Endothelial cell of umbilical vein (primary cell): Measurements from ENCODE around the gene HBP1. TPM values are rescaled to one million over a fixed set of nuclear protein-coding genes. Genes with fewer than 3 reads are reported as not detected.

Experiments used
- BruUV-seq: library from RNA; stranded (reverse); fragments of 400-500 nt; replicated peaks from 2 replicates; lab custom pipeline; 2021; lab: Mats Ljungman, UMichigan
- CTCF ChIA-PET: fragments of 300-600, 350-600 bp; sonication (Branson Sonifier 250); formaldehyde crosslinking; loops from one replicate; lab custom pipeline; 2021; ENCODE audit warnings: antibody characterized with exemption, inconsistent platforms; lab: Charles Lee
- POLR2A ChIA-PET: fragments of 300-600, 350-600 bp; sonication (Branson Sonifier 250); formaldehyde crosslinking; loops from one replicate; lab custom pipeline; 2021; ENCODE audit warnings: antibody characterized with exemption, inconsistent platforms; lab: Charles Lee
- DNase-seq: peaks from one replicate; pipeline ENCODE4 v3.0.0-alpha.2; 2011; ENCODE audit warnings: low read depth, low spot score
- FAIRE-seq: peaks from 2 replicates; lab custom pipeline; 2011; peaks lifted over from hg19 to GRCh38; lab: Jason Lieb, UNC
- H2AFZ ChIP-seq: 2 replicates; pipeline ENCODE4 v1.6.0; 2012; ENCODE audit warnings: low read depth, low read length, control low read depth, inconsistent platforms
- H3K27ac ChIP-seq: 2 replicates; pipeline ENCODE4 v1.5.1; 2011; ENCODE audit warnings: low read depth, mild to moderate bottlenecking, control low read depth, low read length, moderate library complexity; ENCODE audit not compliant: insufficient read depth
- H3K27me3 ChIP-seq, 2 experiments: 2 replicates each; pipeline versions ENCODE4 v1.6.0 to v1.6.1; 2011; ENCODE audit warnings: low read length in 2 of 2, mixed read lengths in 1 of 2; ENCODE audit not compliant: control insufficient read depth in 2 of 2, insufficient read depth in 2 of 2
- H3K36me3 ChIP-seq, 2 experiments: 2 replicates in 1 of 2; 3 replicates in 1 of 2; pipeline ENCODE4 v1.5.1; 2011; ENCODE audit warnings: low read length in 2 of 2, mild to moderate bottlenecking in 1 of 2, moderate library complexity in 1 of 2; ENCODE audit not compliant: control insufficient read depth in 2 of 2, insufficient read depth in 2 of 2; ENCODE audit errors: extremely low read depth in 1 of 2
- H3K4me1 ChIP-seq: 3 replicates; pipeline ENCODE4 v1.5.1; 2011; ENCODE audit warnings: mild to moderate bottlenecking, low read length; ENCODE audit not compliant: control insufficient read depth, insufficient read depth; ENCODE audit errors: extremely low read depth
- H3K4me2 ChIP-seq: 2 replicates; pipeline ENCODE4 v1.6.1; 2011; ENCODE audit warnings: low read length, control low read depth, mixed read lengths; ENCODE audit not compliant: insufficient read depth
- H3K4me3 ChIP-seq, 3 experiments: fragments of 200-600 bp in 1 of 3; sonication (generic), shearing (Covaris generic) in 1 of 3; replicated peaks in 1 of 3; 2 replicates each; pipeline ENCODE4 v1.5.1; 2011 to 2016; ENCODE audit warnings: control low read depth in 3 of 3, low read length in 3 of 3, mild to moderate bottlenecking in 2 of 3, inconsistent platforms in 1 of 3, low read depth in 1 of 3, moderate library complexity in 1 of 3; ENCODE audit not compliant: insufficient read depth in 1 of 3
- H3K79me2 ChIP-seq: 2 replicates; pipeline ENCODE4 v1.6.0; 2012; ENCODE audit warnings: low read length, inconsistent platforms; ENCODE audit not compliant: control insufficient read depth, insufficient read depth
- H3K9ac ChIP-seq: replicated peaks from 2 replicates; pipeline ENCODE3; 2011; ENCODE audit warnings: low read length, control low read depth; ENCODE audit not compliant: insufficient read depth; ENCODE audit errors: extremely low read depth
- H3K9me1 ChIP-seq: replicated peaks from 3 replicates; pipeline ENCODE4 v1.6.0; 2011; ENCODE audit warnings: mild to moderate bottlenecking, low read length; ENCODE audit not compliant: control insufficient read depth, insufficient read depth; ENCODE audit errors: extremely low read depth
- H3K9me3 ChIP-seq: replicated peaks from 2 replicates; pipeline ENCODE4 v1.5.1; 2012; ENCODE audit warnings: low read length, inconsistent platforms; ENCODE audit not compliant: control insufficient read depth, insufficient read depth
- H4K20me1 ChIP-seq: replicated peaks from 2 replicates; pipeline ENCODE3; 2011; ENCODE audit warnings: mild to moderate bottlenecking, low read length; ENCODE audit not compliant: control insufficient read depth, insufficient read depth; ENCODE audit errors: extremely low read depth
- EZH2 ChIP-seq: IDR thresholded peaks from 2 replicates; pipeline ENCODE4 v1.6.1; 2012; ENCODE audit warnings: borderline replicate concordance, low read depth, mild to moderate bottlenecking, moderate library complexity, low read length, inconsistent platforms; ENCODE audit not compliant: severe bottlenecking
- JUN ChIP-seq: IDR thresholded peaks from 2 replicates; pipeline ENCODE4 v1.6.1; 2011; ENCODE audit warnings: borderline replicate concordance, low read depth; ENCODE audit not compliant: insufficient read length, insufficient read depth
- MYC ChIP-seq: IDR thresholded peaks from one replicate; pipeline ENCODE4 v1.6.1; 2011; ENCODE audit warnings: mild to moderate bottlenecking, low read depth, low read length
- POLR2A ChIP-seq: IDR thresholded peaks from 2 replicates; pipeline ENCODE4 v1.6.1; 2012; ENCODE audit warnings: low read depth, mild to moderate bottlenecking, control low read depth, low read length
- POLR2AphosphoS5 ChIP-seq: IDR thresholded peaks from 2 replicates; pipeline ENCODE4 v1.6.1; 2012; ENCODE audit warnings: low read depth, mild to moderate bottlenecking, control low read depth, low read length, moderate library complexity; ENCODE audit not compliant: insufficient read depth
- dilution Hi-C: fragments of 300-500 bp; cut with MboI; formaldehyde crosslinking; loops from one replicate; pipeline ENCODE4 v1.15.0; 2019; ENCODE audit warnings: low sequenced_read_pairs; ENCODE audit not compliant: extremely low pct_ligation_motif_present
- intact Hi-C: fragments of 100-400 bp; cut with micrococcal nuclease; formaldehyde crosslinking; loops from one replicate; pipeline ENCODE4 v1.10.0; 2022
- polyA plus RNA-seq, 4 experiments: library from polyadenylated mRNA; depleted of rRNA in 3 of 4; stranded (reverse) in 3 of 4; unstranded in 1 of 4; fragments of >200 nt; gene quantifications; 2 replicates each; pipeline versions ENCODE4 v1.2.1 to v1.2.3, GENCODE V29; 2011 to 2012; ENCODE audit warnings: missing spikeins in 1 of 4
- total RNA-seq: library from RNA; stranded (reverse); gene quantifications from 2 replicates; pipeline ENCODE4 v1.2.3, GENCODE V29; 2021
- TF ChIP-seq, protein P1 (sequence below): IDR thresholded peaks from 2 replicates; pipeline ENCODE4 v1.6.1; 2011; ENCODE audit not compliant: insufficient read depth, insufficient read length

HBP1 gene
- total and polyA plus RNA-seq, 2 donors (not counting 3 experiments of a cell fraction or from before 2014, with no cell fraction given), result 49.6 to 63.4 TPM

DNA sequence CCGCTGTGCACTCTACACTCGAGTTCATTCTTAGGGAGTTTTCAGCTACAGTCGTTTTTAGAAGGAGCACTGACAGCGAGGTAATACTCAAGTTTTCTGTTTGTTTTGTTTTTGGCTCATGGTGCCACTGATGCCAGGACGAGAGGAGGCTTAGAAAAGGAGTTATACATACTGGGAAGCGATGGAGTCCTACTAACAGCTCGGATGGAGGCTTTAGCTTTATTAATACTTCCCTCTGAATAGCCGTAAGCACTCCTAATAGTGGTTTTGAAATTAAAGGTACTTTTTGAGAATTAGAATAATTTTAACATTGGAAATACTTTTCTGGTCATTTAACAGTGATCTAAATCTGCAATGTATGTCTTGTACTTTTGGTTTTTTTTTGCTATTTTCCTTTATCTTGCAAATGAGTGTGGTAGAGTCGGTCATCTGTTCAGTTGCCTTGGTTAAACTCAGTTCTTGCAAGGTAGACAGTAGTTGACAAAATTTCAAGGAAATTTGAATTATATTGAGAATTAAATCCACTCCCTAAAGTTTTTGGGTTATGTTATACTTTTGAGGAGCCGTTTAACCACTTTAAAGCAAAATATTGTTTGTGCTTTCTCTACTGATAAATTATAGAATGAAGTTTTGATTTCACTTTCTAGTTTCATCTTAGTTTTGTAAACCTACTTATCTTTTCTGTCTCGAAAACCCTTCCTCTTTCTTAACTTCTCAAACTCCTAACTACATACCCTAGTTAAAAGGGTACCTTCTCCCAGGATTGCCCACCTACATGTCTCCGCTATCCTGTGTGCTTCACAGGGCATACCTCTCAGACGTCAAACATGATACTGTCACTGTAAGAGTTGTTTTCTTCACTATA, 1.5 kb downstream of the HBP1 start:
- TF ChIP-seq MYC (no peak), JUN (no peak), POLR2AphosphoS5 (no peak), POLR2A (no peak), EZH2 (no peak)
- TF ChIP-seq, protein P1, sequence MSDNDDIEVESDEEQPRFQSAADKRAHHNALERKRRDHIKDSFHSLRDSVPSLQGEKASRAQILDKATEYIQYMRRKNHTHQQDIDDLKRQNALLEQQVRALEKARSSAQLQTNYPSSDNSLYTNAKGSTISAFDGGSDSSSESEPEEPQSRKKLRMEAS, result no peak
- dilution Hi-C loops (no loop called here), intact Hi-C loops (no loop called here)
- Histone ChIP-seq H3K4me3 (peak overlapping the region; percentile 81 to 97 (median 93)), H2AFZ (peak overlapping the region; percentile 7), H3K9me1 (no peaks in the 10 kb centered on the region), H3K4me1 (peaks cover 24% of the 10 kb centered on the region), H4K20me1 (peaks cover 11% of the 10 kb centered on the region), H3K27me3 (no peaks in the 10 kb centered on the region), H3K36me3 (no peaks in the 10 kb centered on the region), H3K9ac (peak overlapping the region; percentile 93), H3K4me2 (peak overlapping the region; percentile 91), H3K79me2 (peaks cover 53% of the 10 kb centered on the region), H3K27ac (peak overlapping the region; percentile 92), H3K9me3 (no peaks in the 10 kb centered on the region)
- no peak for FAIRE-seq
- no peak for DNase-seq
- ChIA-PET POLR2A (interaction anchor here (0.5 to 1.4 kb wide), 5 partner anchors 7 to 192 kb away, joined by 4 to 13 read pairs (median 5); no protein-coding TSS in a partner anchor), CTCF (interaction anchor here (0.7 to 2.9 kb wide), 9 partner anchors 10 to 709 kb away, joined by 3 to 14 read pairs (median 3); no protein-coding TSS in a partner anchor)
- BruUV-seq, result TSS peak; percentile 42
